Spleen (tissue), 11 donors: ENCODE results near the gene BRD4. TPM values are rescaled to one million over a fixed set of nuclear protein-coding genes. Genes with fewer than 3 reads are reported as not detected.
"Not testable (repeated sequence)": the region's sequence is repeated elsewhere in the genome, so short reads cannot be mapped to it uniquely, and the experiment has no call there.

Experiments used
- DNase-seq: peaks from one replicate; pipeline ENCODE4 v3.0.0-alpha.2; 2020
- H3K27ac ChIP-seq, 8 donors: fragments of 200-600 bp; sonication (generic) in 7 of 8; 1 replicate in 4 of 8; 2 replicates in 4 of 8; pipeline versions ENCODE4 v1.5.0 to v1.8.0; 2016 to 2021; ENCODE audit warnings: inconsistent platforms in 4 of 8, mild to moderate bottlenecking in 4 of 8, moderate library complexity in 1 of 8
- H3K27me3 ChIP-seq, 7 donors: fragments of 200-600 bp; sonication (generic) in 6 of 7; replicated peaks in 1 of 7; 1 replicate in 4 of 7; 2 replicates in 3 of 7; pipeline versions ENCODE4 v1.5.0 to v1.8.0; 2016 to 2021; ENCODE audit warnings: inconsistent platforms in 3 of 7, mild to moderate bottlenecking in 1 of 7
- H3K36me3 ChIP-seq, 6 donors: fragments of 200-600 bp; sonication (generic) in 5 of 6; 1 replicate in 4 of 6; 2 replicates in 2 of 6; pipeline versions ENCODE4 v1.5.0 to v1.8.0; 2016 to 2021; ENCODE audit warnings: inconsistent platforms in 2 of 6
- H3K4me1 ChIP-seq, 6 donors: fragments of 200-600 bp; sonication (generic) in 5 of 6; 1 replicate in 3 of 6; 2 replicates in 3 of 6; pipeline versions ENCODE4 v1.5.0 to v1.8.0; 2016 to 2021; ENCODE audit warnings: inconsistent platforms in 3 of 6
- H3K4me3 ChIP-seq, 8 donors: fragments of 200-600 bp; sonication (generic) in 7 of 8; 1 replicate in 4 of 8; 2 replicates in 4 of 8; pipeline versions ENCODE4 v1.5.0 to v1.8.0; 2016 to 2021; ENCODE audit warnings: inconsistent platforms in 4 of 8, mild to moderate bottlenecking in 4 of 8, moderate library complexity in 2 of 8
- H3K9me3 ChIP-seq, 8 donors: fragments of 200-600 bp; sonication (generic) in 7 of 8; 1 replicate in 4 of 8; 2 replicates in 4 of 8; pipeline versions ENCODE4 v1.5.0 to v1.8.0; 2016 to 2021; ENCODE audit warnings: inconsistent platforms in 4 of 8
- CTCF ChIP-seq, 11 experiments: fragments of 200-600 bp in 7 of 11; fragments of 450-650 bp in 4 of 11; sonication (generic) in 4 of 11; IDR thresholded peaks in 8 of 11; conservative IDR thresholded peaks in 3 of 11; 1 replicate in 7 of 11; 2 replicates in 4 of 11; pipeline versions ENCODE4 v1.4.0 to v1.8.0; 2016 to 2021; ENCODE audit warnings: antibody characterized with exemption in 11 of 11, inconsistent platforms in 4 of 11, mild to moderate bottlenecking in 1 of 11
- POLR2A ChIP-seq, 3 donors: fragments of 450-650 bp; IDR thresholded peaks; one replicate each; pipeline ENCODE4 v1.5.1; 2017; ENCODE audit warnings: antibody characterized with exemption in 3 of 3, mild to moderate bottlenecking in 1 of 3
- POLR2AphosphoS5 ChIP-seq, 3 donors: sonication (generic); formaldehyde crosslinking; IDR thresholded peaks; one replicate each; pipeline ENCODE4 v1.5.1; 2017; ENCODE audit warnings: antibody characterized with exemption in 3 of 3
- WGBS, 5 donors: extraction: QIAGEN DNeasy Blood & Tissue Kit in 3 of 5; methylation state at CpG; one replicate each; pipeline versions ENCODE4 v1.1.5 to v1.1.7; 2013 to 2018; 5-methylcytosine and 5-hydroxymethylcytosine counted together
- intact Hi-C: fragments of 100-400 bp; cut with DNase I; formaldehyde crosslinking; loops from one replicate; pipeline ENCODE4 v1.15.0; 2023; ENCODE audit warnings: low total_unique reads
- polyA plus RNA-seq, 3 donors: library from polyadenylated mRNA; stranded (reverse); fragments of 200-250 nt; gene quantifications; one replicate each; pipeline ENCODE4 v1.2.1, GENCODE V29; 2013
- total RNA-seq, 7 donors: library from RNA; depleted of rRNA in 3 of 7; stranded (reverse); fragments of >200 nt in 3 of 7; fragmentation: NEBNext Ultra II Directional in 4 of 7; extraction: Animal tissue kit (Norgen Biotek cat#: 25700) in 4 of 7; gene quantifications; one replicate each; pipeline versions ENCODE4 v1.1.0 to v1.2.1, GENCODE V29; 2016 to 2021
- donor health status: healthy with polysubstance abuse.
- donor health status: DM: no; HTN: no; CAD: no; lungs with moderate emphysema.
- donor health status: DM: no; HTN: no; CAD: no.
- donor health status: Bipolar disorder and iron deficiency.
- donor health status: healthy.
- donor health status: DM: no; HTN: no; CAD: no.
- donor health status: DM: yes; HTN: yes; CAD: no.

BRD4 gene
- total and polyA plus RNA-seq, 10 donors: 10.3 to 146 (median 68.0) TPM

GRCh38 chr19:15353908-15354307, 21.6 kb upstream of the BRD4 start:
- no peak overlapping the region for H3K27ac ChIP-seq
- H3K27me3 ChIP-seq: no peaks in the 10 kb centered on the region
- H3K36me3 ChIP-seq: peaks cover 0 to 90% (median 62%) of the 10 kb centered on the region in 6 donors
- WGBS, 5 donors: 47 to 91% (median 85%) methylated on average over 4 of the region's 4 CpGs
- intact Hi-C loops: no loop called here
- TF ChIP-seq CTCF (IDR thresholded peaks at IDR 0.05 in 8 of 11, conservative IDR thresholded peaks at IDR 0.05 in 3 of 11) (no peak), POLR2AphosphoS5 (IDR thresholded peaks at IDR 0.05) (no peak), POLR2A (IDR thresholded peaks at IDR 0.05) (no peak)
- peaks cover 0 to 5% (median 0%) of the 10 kb centered on the region in 6 donors for H3K4me1 ChIP-seq
- no peak for DNase-seq
- H3K4me3 ChIP-seq: no peak overlapping the region
- no peaks in the 10 kb centered on the region for H3K9me3 ChIP-seq

- H3K27ac ChIP-seq, H3K9me3 ChIP-seq, intact Hi-C loops, H3K27me3 ChIP-seq, DNase-seq, H3K4me3 ChIP-seq: not testable (repeated sequence)
- 83 to 95% (median 87%) methylated on average over 8 of the region's 8 CpGs for WGBS, 5 donors
- Histone ChIP-seq H3K36me3 (peaks cover 0 to 83% (median 49%) of the 10 kb centered on the region in 6 donors), H3K4me1 (peaks cover 0 to 11% (median 0%) of the 10 kb centered on the region in 6 donors)
Observed at GRCh38 chr19:15352535-15352934, 20.2 kb upstream of the BRD4 start.

DNA sequence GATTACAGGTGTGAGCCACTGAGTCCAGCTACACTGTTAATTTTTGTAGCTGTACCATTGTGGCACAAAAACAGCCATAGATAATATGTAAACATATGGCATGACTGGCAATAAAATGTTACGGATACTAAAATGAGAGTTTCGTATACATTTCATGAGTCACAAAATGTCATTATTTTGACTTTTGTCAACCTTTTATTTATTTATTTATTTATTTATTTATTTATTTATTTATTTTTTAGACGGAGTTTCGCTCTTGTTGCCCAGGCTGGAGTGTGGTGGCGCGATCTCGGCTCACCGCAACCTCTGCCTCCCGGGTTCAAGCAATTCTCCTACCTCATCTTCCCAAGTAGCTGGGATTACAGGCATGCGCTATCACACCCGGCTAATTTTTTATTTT, 9.0 kb upstream of the BRD4 start:
- H3K27ac ChIP-seq, H3K4me3 ChIP-seq, H3K4me1 ChIP-seq, intact Hi-C loops, H3K9me3 ChIP-seq, H3K27me3 ChIP-seq: not testable (repeated sequence)
- DNase-seq: peak; percentile 16
- peaks cover 0 to 69% (median 11%) of the 10 kb centered on the region in 6 donors for H3K36me3 ChIP-seq
- 97 to 98% (median 98%) methylated on average over 11 of the region's 11 CpGs for WGBS, 5 donors

- TF ChIP-seq CTCF (IDR thresholded peaks at IDR 0.05 in 8 of 11, conservative IDR thresholded peaks at IDR 0.05 in 3 of 11): no peak
- no peak for TF ChIP-seq POLR2AphosphoS5 (IDR thresholded peaks at IDR 0.05)
- TF ChIP-seq POLR2A (IDR thresholded peaks at IDR 0.05): no peak
- intact Hi-C loops: no loop called here
- H3K4me1 ChIP-seq: peaks cover 0 to 9% (median 0%) of the 10 kb centered on the region in 6 donors
- 89 to 100% (median 96%) methylated on average over 4 of the region's 4 CpGs for WGBS, 5 donors
- no peaks in the 10 kb centered on the region for H3K9me3 ChIP-seq
- no peak for DNase-seq
- no peak overlapping the region for H3K27ac ChIP-seq
- no peaks in the 10 kb centered on the region for H3K27me3 ChIP-seq
- H3K4me3 ChIP-seq: no peak overlapping the region
- peaks cover 0 to 66% (median 11%) of the 10 kb centered on the region in 6 donors for H3K36me3 ChIP-seq
Observed at GRCh38 chr19:15340086-15340485, 7.7 kb upstream of the BRD4 start.

GRCh38 chr19:15337202-15337601, 4.9 kb upstream of the BRD4 start:
- no peaks in the 10 kb centered on the region for H3K27me3 ChIP-seq
- TF ChIP-seq POLR2A (IDR thresholded peaks at IDR 0.05) (no peak), CTCF (IDR thresholded peaks at IDR 0.05 in 8 of 11, conservative IDR thresholded peaks at IDR 0.05 in 3 of 11) (no peak), POLR2AphosphoS5 (IDR thresholded peaks at IDR 0.05) (no peak)
- WGBS, 5 donors: 86 to 94% (median 91%) methylated on average over 8 of the region's 8 CpGs
- peaks cover 7 to 35% (median 20%) of the 10 kb centered on the region in 6 donors for H3K4me1 ChIP-seq
- intact Hi-C loops: no loop called here
- no peak overlapping the region for H3K4me3 ChIP-seq
- no peaks in the 10 kb centered on the region for H3K9me3 ChIP-seq
- no peak overlapping the region for H3K27ac ChIP-seq
- peak; percentile 23 for DNase-seq
- H3K36me3 ChIP-seq: peaks cover 0 to 46% (median 2%) of the 10 kb centered on the region in 6 donors

DNA sequence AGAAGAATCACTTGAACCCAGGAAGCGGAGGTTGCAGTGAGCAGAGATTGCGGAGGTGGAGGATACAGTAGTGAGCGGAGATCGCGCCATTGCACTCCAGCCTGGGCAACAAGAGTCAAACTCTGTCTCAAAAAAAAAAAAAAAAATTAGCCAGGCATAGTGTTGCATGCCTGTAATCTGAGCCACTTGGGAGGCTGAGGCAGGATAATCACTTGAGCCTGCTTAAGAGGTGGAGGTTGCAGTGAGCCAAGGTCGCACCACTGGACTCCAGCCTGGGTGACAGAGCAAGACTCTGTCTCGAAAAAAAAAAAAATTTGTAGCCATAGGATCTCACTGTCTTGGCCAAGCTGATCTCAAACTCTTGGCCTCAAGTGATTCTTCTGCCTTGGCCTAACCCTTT, 3.7 kb upstream of the BRD4 start:
- H3K27ac ChIP-seq, H3K4me3 ChIP-seq, intact Hi-C loops, H3K9me3 ChIP-seq, H3K27me3 ChIP-seq: not testable (repeated sequence)
- peaks cover 7 to 39% (median 23%) of the 10 kb centered on the region in 6 donors for H3K4me1 ChIP-seq
- 77 to 88% (median 87%) methylated on average over 7 of the region's 7 CpGs for WGBS, 5 donors
- H3K36me3 ChIP-seq: peaks cover 0 to 35% (median 0%) of the 10 kb centered on the region in 6 donors
- DNase-seq: peak; percentile 33
